HG03280 (cell line): ENCODE results near the gene LVRN.
"Not testable (repeated sequence)": the region's sequence is repeated elsewhere in the genome, so short reads cannot be mapped to it uniquely, and the experiment has no call there.

Experiments used
- ATAC-seq: cut with Tn5 transposase; IDR thresholded peaks from one replicate; pipeline ENCODE4 v1.9.1; 2021; ENCODE audit warnings: mild to moderate bottlenecking, moderate library complexity; ENCODE audit not compliant: unreplicated experiment

LVRN gene, protein sequence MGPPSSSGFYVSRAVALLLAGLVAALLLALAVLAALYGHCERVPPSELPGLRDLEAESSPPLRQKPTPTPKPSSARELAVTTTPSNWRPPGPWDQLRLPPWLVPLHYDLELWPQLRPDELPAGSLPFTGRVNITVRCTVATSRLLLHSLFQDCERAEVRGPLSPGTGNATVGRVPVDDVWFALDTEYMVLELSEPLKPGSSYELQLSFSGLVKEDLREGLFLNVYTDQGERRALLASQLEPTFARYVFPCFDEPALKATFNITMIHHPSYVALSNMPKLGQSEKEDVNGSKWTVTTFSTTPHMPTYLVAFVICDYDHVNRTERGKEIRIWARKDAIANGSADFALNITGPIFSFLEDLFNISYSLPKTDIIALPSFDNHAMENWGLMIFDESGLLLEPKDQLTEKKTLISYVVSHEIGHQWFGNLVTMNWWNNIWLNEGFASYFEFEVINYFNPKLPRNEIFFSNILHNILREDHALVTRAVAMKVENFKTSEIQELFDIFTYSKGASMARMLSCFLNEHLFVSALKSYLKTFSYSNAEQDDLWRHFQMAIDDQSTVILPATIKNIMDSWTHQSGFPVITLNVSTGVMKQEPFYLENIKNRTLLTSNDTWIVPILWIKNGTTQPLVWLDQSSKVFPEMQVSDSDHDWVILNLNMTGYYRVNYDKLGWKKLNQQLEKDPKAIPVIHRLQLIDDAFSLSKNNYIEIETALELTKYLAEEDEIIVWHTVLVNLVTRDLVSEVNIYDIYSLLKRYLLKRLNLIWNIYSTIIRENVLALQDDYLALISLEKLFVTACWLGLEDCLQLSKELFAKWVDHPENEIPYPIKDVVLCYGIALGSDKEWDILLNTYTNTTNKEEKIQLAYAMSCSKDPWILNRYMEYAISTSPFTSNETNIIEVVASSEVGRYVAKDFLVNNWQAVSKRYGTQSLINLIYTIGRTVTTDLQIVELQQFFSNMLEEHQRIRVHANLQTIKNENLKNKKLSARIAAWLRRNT

DNA sequence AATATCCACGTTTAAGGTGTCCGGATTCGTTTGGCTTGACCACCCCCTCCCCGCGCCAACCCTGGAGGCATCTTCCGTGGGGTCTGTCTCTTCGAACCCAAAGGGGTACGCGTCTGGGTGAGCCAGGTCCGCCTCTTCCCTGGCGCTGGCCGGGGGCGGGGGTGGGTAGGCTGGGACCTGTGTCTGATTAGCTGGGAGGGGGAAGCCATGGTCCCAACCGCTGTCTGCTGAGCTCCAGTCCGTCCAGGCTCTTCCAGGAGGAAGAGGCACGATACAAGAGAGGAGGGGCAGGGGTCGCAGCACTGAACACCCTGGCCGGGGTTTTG is at the start of gene LVRN:
Gene LVRN, plus strand, starts transcription at position 237 of the 326 bp plus-strand sequence. CDS start 143 bp downstream, outside the sequence.
- no peak for ATAC-seq

DNA sequence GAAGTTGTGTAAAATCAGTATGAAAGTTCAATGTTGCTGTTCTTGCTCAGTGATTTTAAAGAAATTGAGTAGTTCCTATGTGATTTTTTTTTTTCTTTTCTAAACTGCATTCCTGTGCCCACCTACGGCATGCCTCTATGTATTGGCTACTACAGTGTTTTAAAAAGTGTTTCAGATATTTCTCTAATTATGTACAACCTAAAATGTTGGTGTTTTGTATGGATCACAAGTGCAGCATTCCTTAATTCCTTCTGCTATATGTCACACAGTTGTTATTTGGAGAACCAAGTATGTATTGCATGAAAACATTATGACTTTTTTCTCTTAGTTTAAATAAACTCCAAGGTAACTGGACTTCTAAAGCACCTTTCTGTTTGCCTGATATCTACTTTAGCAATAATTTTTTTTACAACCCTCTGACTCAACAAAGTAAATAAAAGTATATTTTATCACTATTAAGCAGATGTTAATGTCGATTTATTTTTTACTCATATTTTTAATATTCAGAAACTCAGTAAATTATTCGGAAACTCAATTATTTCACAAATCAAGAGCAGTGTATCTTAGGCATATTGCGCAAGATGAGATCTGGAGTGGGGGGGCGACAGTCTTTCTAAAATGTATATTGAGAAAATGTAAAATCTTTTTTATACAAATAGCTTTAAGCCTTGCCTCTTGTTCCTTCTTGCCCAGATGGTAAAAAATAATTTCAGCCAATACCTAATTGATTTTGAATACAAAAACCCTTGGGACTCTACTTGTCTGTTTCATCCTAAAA is 48.5 kb upstream of the LVRN start:
- ATAC-seq = not testable (repeated sequence)

DNA sequence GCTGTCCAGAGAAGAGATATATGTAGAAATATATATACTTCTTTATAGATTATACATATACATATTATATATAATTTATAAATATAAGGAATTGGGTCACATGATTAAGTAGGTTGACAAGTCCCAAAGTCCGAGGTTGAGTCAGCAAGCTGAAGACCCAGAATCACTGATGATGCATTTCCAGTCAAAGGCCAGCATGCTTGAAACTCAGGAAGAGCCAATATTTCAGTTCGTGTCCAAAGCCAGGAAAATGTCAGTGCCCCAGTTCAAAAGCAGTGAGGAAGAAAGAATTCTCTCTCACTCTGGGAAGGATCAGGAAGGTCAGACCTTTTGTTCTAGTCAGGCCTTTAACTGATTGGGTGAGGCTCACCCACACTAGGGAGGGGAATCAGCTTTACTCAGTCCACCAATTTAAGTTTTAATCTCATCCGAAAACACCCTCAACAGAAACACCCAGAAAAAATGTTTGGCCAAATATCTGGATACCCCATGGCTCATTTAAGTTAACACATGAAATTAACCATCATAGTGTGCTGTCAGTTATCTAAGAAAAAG is 42.0 kb upstream of the LVRN start:
- ATAC-seq = no peak

DNA sequence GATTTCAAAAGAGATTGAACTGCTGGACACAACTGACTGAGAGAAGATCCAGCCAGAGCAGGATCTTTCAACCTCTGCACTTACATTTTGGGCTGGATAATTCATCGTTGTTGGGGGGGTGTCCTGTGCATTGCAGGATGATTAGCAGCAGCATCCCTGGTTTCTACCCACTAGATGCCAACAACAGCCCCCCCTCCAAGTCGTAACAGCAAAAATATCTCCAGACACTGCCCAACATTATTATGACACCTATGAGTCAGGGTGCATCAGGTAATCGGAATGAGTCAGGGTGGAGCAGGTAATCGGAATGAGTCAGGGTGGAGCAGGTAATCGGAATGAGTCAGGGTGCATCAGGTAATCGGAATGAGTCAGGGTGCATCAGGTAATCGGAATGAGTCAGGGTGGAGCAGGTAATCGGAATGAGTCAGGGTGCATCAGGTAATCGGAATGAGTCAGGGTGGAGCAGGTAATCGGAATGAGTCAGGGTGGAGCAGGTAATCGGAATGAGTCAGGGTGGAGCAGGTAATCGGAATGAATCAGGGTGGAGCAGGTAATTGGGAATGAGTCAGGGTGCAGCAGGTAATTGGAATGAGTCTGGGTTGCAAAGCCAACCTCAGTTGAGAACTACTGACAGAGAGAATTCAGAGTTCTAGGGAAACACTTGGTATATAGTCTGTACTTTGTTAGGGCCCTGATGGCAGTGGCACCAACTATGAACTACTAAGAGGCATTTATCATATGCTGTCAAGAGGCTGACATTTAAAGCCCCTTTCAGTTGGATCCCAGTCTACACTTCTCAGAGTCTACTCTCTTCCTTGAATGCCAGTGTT is 33.5 kb upstream of the LVRN start:
- not testable (repeated sequence) for ATAC-seq

GRCh38 chr5:115930171-115930570 is 32.1 kb upstream of the LVRN start:
- ATAC-seq = not testable (repeated sequence)

- no peak for ATAC-seq
Observed at GRCh38 chr5:115930630-115931337, 31.5 kb upstream of the LVRN start.

GRCh38 chr5:115932991-115933390 is 29.3 kb upstream of the LVRN start:
- no peak for ATAC-seq

DNA sequence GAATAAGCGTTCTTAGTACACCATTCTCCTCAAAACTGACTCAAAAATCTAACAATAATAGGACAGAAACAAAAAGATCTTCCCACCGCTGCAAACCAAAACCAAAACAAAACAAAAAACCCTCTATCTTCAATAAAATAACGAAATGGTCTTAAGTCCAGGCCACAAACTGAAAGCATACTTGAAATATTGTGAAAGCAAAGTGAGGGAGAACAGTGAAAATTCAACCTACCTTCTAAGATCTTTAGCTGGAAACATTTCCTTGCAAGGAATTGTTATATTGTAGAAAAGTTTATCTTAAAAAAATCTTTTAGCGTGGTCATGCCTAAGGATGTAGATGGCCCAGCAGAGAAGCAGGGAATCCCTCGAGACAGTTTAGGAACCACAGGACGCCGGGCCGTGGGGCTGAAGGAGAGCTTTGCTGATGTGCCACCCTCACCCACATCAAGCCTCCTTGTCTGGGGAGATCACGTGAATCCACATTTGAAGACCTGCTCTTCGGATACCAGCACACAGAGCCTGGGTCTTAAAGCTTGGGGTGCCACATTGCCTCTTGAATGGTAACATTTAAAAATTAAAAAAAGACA is 27.8 kb upstream of the LVRN start:
- ATAC-seq = no peak

DNA sequence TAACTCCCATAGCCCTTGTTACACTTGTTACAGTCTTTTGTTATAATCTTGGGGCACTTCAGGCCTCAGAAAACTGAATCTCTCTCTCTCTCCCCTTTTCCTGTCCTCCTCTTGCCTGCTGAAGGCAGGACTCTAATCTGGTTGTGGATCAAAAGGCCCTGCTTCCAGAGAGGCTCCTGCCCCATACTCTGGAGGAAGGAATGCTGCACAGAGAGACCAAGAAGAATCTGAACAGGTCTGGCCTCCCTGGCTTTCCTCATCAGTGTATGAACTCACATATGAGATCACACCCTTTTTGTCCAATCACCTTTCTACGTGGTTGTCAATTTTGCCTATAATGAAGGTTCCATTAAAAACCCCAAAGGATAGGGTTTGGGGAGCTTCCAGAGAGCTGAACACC is 26.2 kb upstream of the LVRN start:
- ATAC-seq = no peak

- no peak for ATAC-seq
Observed at GRCh38 chr5:115939059-115939458, 23.2 kb upstream of the LVRN start.

DNA sequence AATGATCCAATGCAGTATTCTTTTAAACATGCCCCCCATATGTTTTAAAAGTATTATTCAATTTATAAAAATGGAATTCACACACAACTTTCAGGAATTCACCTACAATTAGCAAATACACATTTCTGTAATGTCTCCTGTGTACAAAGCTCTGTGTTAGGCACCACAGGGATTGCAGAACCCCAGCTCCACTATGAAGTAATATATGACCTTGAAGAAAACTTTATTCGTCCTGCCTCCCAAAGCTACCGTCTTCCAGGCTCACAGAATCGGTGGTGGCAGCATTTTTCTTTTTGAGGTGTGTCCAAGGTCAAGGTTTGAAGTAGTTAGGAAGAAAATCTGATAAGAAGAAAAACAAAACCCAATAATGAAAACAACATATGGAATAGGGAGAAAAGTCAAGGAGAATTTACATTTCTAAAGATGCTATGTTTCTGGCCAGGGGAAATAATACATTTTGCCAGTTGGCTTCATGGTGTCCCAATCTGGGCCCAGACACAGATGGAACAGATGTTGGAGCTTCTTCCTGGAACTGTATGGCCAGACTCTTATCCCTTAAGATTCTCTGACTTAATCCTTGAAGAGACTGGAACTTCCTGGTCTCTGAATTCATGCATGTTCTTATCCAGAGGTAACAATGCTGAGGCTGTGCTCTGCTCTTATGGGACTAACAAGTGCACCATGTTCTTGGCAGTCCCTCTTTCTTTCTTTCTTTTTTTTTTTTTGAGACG is 22.0 kb upstream of the LVRN start:
- ATAC-seq = no peak

DNA sequence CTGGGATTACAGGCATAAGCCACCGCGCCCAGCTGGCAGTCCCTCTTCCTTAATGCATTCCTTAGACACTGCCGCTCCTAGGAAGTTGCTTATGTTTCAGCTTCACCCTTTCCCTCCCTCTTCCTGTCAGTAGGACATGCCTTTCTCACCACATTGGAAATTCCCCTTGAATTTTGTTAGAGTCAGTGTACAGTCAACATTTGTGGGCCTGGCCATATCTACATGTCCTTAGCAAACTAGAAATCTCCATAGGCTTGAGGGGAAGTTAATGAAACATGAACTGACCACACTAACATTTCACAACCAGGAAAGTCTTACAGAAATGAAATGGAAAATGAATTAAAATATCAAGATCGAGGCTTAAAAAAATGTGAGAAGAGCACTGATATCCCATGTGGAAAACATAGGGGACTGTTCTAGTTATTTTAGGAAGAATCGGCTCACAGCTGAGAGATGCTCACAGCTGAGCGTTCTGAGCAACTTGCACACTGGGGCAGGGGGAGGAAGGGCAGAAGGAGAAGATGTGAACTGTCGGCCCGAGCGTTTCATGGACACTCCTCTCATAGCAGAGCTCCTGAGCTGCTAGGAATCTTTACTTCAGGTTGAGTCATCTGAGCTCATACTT is 21.1 kb upstream of the LVRN start:
- ATAC-seq = no peak

DNA sequence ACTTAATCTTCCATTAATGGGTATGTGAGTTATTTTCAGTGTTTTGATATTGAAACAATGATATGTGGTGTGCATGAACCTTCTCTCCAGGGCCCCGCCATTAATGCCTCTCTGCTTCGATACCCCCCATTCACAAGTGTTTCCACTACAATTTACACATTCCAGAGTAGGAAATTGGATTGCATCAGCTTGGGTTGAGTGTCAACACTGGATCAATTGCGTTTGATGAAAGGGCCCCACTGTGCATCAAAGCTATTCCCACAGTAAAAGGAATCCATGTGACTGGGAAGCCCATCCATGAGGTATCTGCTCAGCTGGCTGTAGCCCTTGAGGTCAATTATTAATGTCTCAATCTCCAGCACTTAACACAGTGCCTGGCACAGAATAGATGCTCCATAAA is 17.8 kb upstream of the LVRN start:
- ATAC-seq = no peak

DNA sequence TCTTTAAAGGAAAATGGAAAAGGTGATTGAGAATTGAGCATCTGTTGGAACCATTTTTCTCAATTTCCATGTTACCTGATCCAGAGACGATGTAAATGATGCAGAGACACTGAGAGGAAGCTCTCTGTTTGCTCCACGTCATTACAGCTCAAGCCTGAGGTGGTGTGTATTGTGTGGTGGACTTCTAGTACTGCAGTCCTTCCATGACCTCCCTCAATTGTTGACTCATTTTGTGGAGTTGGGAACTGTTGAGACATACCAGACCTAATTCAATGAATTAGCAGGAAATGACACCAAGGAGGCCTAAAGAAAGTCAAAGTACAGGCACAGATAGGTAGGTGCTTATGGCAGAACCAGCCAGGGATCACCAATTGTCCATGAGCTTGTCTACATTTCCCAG is 15.6 kb upstream of the LVRN start:
- ATAC-seq = no peak

- ATAC-seq = no peak
Observed at GRCh38 chr5:115947260-115947659, 15.0 kb upstream of the LVRN start.

GRCh38 chr5:115948091-115948534 is 14.2 kb upstream of the LVRN start:
- ATAC-seq = no peak

GRCh38 chr5:115949096-115949495 is 13.2 kb upstream of the LVRN start:
- no peak for ATAC-seq

DNA sequence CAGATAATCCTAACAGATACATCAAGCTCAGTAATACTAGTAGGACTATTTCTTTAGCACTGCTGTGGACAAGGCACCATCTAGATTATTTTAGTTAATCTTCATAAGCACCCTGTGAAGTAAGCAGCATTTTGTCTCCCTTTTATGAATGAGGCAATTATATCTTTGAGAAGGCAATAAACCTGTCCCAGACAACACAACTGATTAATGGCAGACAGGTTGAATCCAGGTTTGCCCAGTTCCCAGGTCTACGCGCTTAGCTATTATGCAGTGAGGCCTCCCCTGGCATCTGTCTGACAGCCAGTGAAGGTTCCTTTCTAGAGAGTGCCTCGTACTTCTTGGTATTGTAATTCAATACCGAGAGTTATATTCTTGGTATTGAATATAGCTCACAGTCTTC is 9.7 kb upstream of the LVRN start:
- no peak for ATAC-seq
